Heart left ventricle (tissue), 16 donors: ENCODE results near the gene C1orf167. TPM values are rescaled to one million over a fixed set of nuclear protein-coding genes. Genes with fewer than 3 reads are reported as not detected.
A peak's percentile ranks its signal among the peaks of the same experiment; 100 is the strongest.

Source experiments
- ATAC-seq, 4 donors: fragments of 200-7000 bp; cut with Tn5 transposase; one replicate each; pipeline ENCODE4 v1.9.1; 2020 to 2022; ENCODE audit warnings: moderate library complexity in 4 of 4, mild to moderate bottlenecking in 3 of 4, moderate number of reproducible peaks in 1 of 4
- DNase-seq, 5 donors: peaks; one replicate each; pipeline ENCODE4 v3.0.0-alpha.2; 2020
- H3K27ac ChIP-seq, 12 donors: fragments of 200-600 bp; sonication (generic) in 4 of 12; one replicate each; pipeline versions ENCODE4 v1.5.0 to v1.8.0; 2016 to 2022; ENCODE audit warnings: mild to moderate bottlenecking in 2 of 12
- H3K27me3 ChIP-seq, 9 donors: fragments of 200-600 bp; sonication (generic) in 2 of 9; one replicate each; pipeline versions ENCODE4 v1.5.1 to v1.8.0; 2016 to 2022; ENCODE audit warnings: mild to moderate bottlenecking in 3 of 9
- H3K36me3 ChIP-seq, 9 donors: fragments of 200-600 bp; sonication (generic) in 2 of 9; one replicate each; pipeline versions ENCODE4 v1.5.0 to v1.8.0; 2018 to 2022; ENCODE audit warnings: mild to moderate bottlenecking in 2 of 9
- H3K4me1 ChIP-seq, 12 donors: fragments of 200-600 bp; sonication (generic) in 4 of 12; one replicate each; pipeline versions ENCODE4 v1.5.0 to v1.8.0; 2016 to 2022; ENCODE audit warnings: mild to moderate bottlenecking in 3 of 12
- H3K4me3 ChIP-seq, 12 donors: fragments of 200-600 bp; sonication (generic) in 4 of 12; one replicate each; pipeline versions ENCODE4 v1.5.0 to v1.8.0; 2017 to 2022; ENCODE audit warnings: mild to moderate bottlenecking in 9 of 12, moderate library complexity in 4 of 12
- H3K9me3 ChIP-seq, 12 donors: fragments of 200-600 bp; sonication (generic) in 4 of 12; one replicate each; pipeline versions ENCODE4 v1.5.0 to v1.8.0; 2016 to 2022; ENCODE audit warnings: mild to moderate bottlenecking in 1 of 12
- POLR2A ChIP-seq, 2 donors: fragments of 450-650 bp; IDR thresholded peaks; one replicate each; pipeline ENCODE4 v1.6.1; 2017; ENCODE audit warnings: antibody characterized with exemption in 2 of 2, mild to moderate bottlenecking in 2 of 2, moderate library complexity in 2 of 2
- WGBS, 4 donors: extraction: QIAGEN DNeasy Blood & Tissue Kit in 2 of 4; methylation state at CpG; one replicate each; pipeline versions ENCODE4 v1.1.5 to v1.1.7; 2013 to 2018; 5-methylcytosine and 5-hydroxymethylcytosine counted together
- intact Hi-C, 10 donors: fragments of 100-400 bp; cut with DNase I; formaldehyde crosslinking; loops; one replicate each; pipeline versions ENCODE4 v1.11.1 to v1.14.2; 2022
- polyA plus RNA-seq, 2 donors: library from polyadenylated mRNA; stranded (reverse); fragments of 200-250 nt; gene quantifications; one replicate each; pipeline ENCODE4 v1.2.3, GENCODE V29; 2013
- total RNA-seq, 9 donors: library from RNA; depleted of rRNA in 2 of 9; stranded (reverse); fragments of >200 nt in 2 of 9; fragmentation: NEBNext Ultra II Directional in 3 of 9; extraction: Animal tissue kit (Norgen Biotek cat#: 25700) in 3 of 9; gene quantifications; one replicate each; pipeline versions ENCODE4 v1.1.0 to v1.2.4, GENCODE V29; 2016 to 2023
- TF ChIP-seq, protein P1 (sequence below), 12 donors: fragments of 200-600 bp; sonication (generic) in 4 of 12; IDR thresholded peaks; one replicate each; pipeline versions ENCODE4 v1.5.0 to v1.8.0; 2018 to 2022; ENCODE audit warnings: antibody characterized with exemption in 12 of 12, mild to moderate bottlenecking in 5 of 12
- donor health status: ischemic (EF 13 %, LVEDD 7.1; RV severe dilation, severe dysfunction).
- donor health status: healthy with polysubstance abuse.
- donor health status: DM: no; HTN: yes; CAD: no.
- donor health status: DM: no; HTN: no; CAD: no.
- donor health status: ischemic (EF 25% LVEDD 6.9; RV normal size, moderate dysfunction).
- donor health status: ischemic (EF 25% LVEDD 5.7; RV mildly dilated, moderate dysfunction).
- donor health status: healthy.
- donor health status: DM: yes; HTN: yes; CAD: no.
- donor health status: ischemic (EF 35%, LVEDD 5.7; RV mildly dilated, moderate dysfunction).
- donor health status: nonischemic (EF 11% LVEDD 7.7; RV severe dilation, severe dysfunction).
- donor health status: DM: yes; HTN: yes; CAD: no.
- donor health status: PGD.
- donor health status: ischemic (EF 29% LVEDD 5.4; RV normal size, mild dysfunction).
- donor health status: nonischemic (EF 23%, LVEDD 6.1; RV moderate dilation, normal function).

C1orf167 gene
- total and polyA plus RNA-seq, 11 donors, result 1.5 to 7.6 (median 3.8) TPM

DNA sequence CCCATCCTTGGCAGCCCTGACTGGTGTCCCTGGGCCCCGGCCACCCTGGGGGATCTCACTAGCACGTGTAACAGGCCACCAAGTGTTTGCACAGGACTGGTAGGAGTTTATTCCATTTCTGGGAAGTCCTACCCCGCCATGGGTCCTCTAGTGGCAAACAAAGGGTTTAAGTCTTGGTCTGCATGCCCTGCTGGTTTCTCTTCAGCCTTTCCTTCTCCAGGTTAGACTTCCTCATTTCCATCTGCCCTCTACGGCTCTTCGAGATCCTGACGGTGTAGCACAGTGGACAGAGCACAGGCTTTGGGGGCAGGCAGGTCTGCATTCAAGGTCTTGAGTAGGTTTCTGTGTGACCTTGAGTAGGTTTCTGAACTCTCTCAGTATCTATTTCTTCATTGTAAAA lies 23.2 kb upstream of the C1orf167 start:
- DNase-seq (no peak), ATAC-seq (no peak)
- Histone ChIP-seq H3K4me1 (peaks cover 5 to 64% (median 18%) of the 10 kb centered on the region in 12 donors), H3K9me3 (no peaks in the 10 kb centered on the region), H3K27me3 (no peaks in the 10 kb centered on the region), H3K4me3 (no peak overlapping the region), H3K36me3 (no peaks in the 10 kb centered on the region), H3K27ac (peak overlapping the region in 1 of 12 donors; percentile 96)
- 84 to 87% (median 85%) methylated on average over 5 to 6 of the region's 6 CpGs for WGBS, 4 donors
- intact Hi-C loops, result loop anchor here in 9 of 10 donors (5.0 to 10.0 kb wide), 5 partner anchors 44 to 69 kb away; partner anchors contain the start of genes CLCN6 (in 5 of the 9) and MTHFR (in 5 of the 9)
- TF ChIP-seq POLR2A (IDR thresholded peaks at IDR 0.05), result no peak
- TF ChIP-seq, protein P1, sequence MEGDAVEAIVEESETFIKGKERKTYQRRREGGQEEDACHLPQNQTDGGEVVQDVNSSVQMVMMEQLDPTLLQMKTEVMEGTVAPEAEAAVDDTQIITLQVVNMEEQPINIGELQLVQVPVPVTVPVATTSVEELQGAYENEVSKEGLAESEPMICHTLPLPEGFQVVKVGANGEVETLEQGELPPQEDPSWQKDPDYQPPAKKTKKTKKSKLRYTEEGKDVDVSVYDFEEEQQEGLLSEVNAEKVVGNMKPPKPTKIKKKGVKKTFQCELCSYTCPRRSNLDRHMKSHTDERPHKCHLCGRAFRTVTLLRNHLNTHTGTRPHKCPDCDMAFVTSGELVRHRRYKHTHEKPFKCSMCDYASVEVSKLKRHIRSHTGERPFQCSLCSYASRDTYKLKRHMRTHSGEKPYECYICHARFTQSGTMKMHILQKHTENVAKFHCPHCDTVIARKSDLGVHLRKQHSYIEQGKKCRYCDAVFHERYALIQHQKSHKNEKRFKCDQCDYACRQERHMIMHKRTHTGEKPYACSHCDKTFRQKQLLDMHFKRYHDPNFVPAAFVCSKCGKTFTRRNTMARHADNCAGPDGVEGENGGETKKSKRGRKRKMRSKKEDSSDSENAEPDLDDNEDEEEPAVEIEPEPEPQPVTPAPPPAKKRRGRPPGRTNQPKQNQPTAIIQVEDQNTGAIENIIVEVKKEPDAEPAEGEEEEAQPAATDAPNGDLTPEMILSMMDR (IDR thresholded peaks at IDR 0.05), result no peak

DNA sequence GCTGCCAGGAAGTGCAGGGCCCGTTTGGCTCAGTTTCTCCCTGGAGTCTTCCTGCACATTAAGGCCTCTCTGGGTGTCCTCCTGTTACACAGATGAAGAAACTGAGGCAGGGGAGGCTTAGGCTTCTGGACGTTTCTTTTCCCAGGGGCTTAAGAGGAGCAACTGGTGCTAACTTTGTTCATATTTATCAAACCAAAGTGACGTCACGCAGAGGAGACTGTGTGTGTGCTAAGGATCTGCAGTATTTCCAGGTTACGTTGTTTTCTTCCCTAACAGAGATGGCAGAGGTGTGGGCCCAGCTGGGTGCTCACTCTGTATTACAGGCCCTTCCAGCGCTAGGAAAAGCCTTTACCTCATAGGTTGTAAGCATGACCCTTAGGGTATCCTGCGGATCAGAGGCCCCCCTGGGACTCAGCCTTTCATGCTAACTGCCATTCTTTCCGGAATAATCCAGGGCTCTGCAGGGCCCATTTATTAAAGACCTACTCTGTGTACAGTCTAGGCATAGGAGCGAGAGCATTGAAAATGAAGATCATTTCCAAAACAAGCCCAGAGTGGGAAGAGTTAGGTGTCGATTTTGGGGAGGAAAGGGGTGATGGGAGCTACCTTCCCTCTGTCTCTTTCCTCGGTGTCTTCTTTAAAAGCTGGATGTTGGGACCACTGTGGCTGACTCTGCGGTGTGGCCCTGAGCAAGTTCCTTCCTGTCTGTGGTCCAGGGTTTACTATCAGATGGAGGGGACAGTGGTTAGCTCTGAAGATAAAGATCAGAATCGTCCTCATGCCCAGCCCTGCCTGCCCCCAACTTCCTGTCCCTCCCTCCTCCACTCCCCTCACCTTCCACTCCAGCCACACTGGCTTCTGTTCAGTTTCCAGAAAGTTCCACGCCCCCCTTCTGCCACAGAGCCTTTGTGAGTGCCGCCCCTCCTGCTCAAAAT lies 21.5 kb upstream of the C1orf167 start:
- Histone ChIP-seq H3K4me1 (peaks cover 3 to 58% (median 13%) of the 10 kb centered on the region in 12 donors), H3K27ac (peak overlapping the region in 1 of 12 donors; percentile 15), H3K27me3 (no peaks in the 10 kb centered on the region), H3K9me3 (no peaks in the 10 kb centered on the region), H3K36me3 (peaks cover 0 to 2% (median 0%) of the 10 kb centered on the region in 9 donors), H3K4me3 (no peak overlapping the region)
- intact Hi-C loops, result no loop called here
- ATAC-seq (no peak), DNase-seq (no peak)
- TF ChIP-seq, protein P1 (IDR thresholded peaks at IDR 0.05), result no peak
- TF ChIP-seq POLR2A (IDR thresholded peaks at IDR 0.05), result no peak
- 53 to 67% (median 64%) methylated on average over 15 of the region's 15 CpGs for WGBS, 4 donors

- intact Hi-C loops, result no loop called here
- 91 to 96% (median 92%) methylated on average over 4 of the region's 4 CpGs for WGBS, 4 donors
These were observed 20.5 kb upstream of the C1orf167 start for GRCh38 chr1:11741482-11741881.

More at GRCh38 chr1:11741482-11741881, 20.5 kb upstream of the C1orf167 start:
- TF ChIP-seq, protein P1 (IDR thresholded peaks at IDR 0.05), result no peak
- TF ChIP-seq POLR2A (IDR thresholded peaks at IDR 0.05), result no peak
- Histone ChIP-seq H3K27me3 (no peaks in the 10 kb centered on the region), H3K27ac (no peak overlapping the region), H3K36me3 (peaks cover 0 to 11% (median 4%) of the 10 kb centered on the region in 9 donors), H3K4me3 (peak overlapping the region in 1 of 12 donors; percentile 9), H3K9me3 (no peaks in the 10 kb centered on the region), H3K4me1 (peaks cover 0 to 55% (median 13%) of the 10 kb centered on the region in 12 donors)
- no peak for ATAC-seq
- DNase-seq, result no peak
